Measurements from ENCODE around the gene MUC2. TPM values are rescaled to one million over a fixed set of nuclear protein-coding genes. Genes with fewer than 3 reads are reported as not detected.

MUC2 gene
- total RNA-seq, 1 experiment from 2014 or later, result 0.47 TPM

GRCh38 chr11:1054143-1055108 is 20.2 kb upstream of the MUC2 start (continued):
- TF ChIP-seq POLR2A (IDR thresholded peaks at IDR 0.05; ENCODE audit: borderline replicate concordance, extremely low read depth, insufficient read depth, insufficient read length) (no peak), SRF (IDR thresholded peaks at IDR 0.05; ENCODE audit: low read depth) (no peak), FOSL1 (IDR thresholded peaks at IDR 0.05; ENCODE audit: low read depth) (no peak), ATF3 (IDR thresholded peaks at IDR 0.05) (no peak), EZH2 (IDR thresholded peaks at IDR 0.05) (no peak), ELF1 (IDR thresholded peaks at IDR 0.05; ENCODE audit: borderline replicate concordance, low read depth) (no peak)

- ChIA-PET RAD21 (ENCODE audit: low non-redundant PET in 1 of 2, low total read pairs in 2 of 2, uncharacterized antibody in 2 of 2, unreplicated experiment in 2 of 2) (no interaction called here), POLR2A (interaction anchor here (1.2 kb wide), 1 partner anchor 235 kb away, joined by 3 read pairs; no protein-coding TSS in a partner anchor), CTCF (no interaction called here)
- no peak overlapping the region for H3K9ac ChIP-seq (ENCODE audit: low read length)
- no peak for DNase-seq (ENCODE audit: low read depth, low spot score)
- intact Hi-C loops (cut with micrococcal nuclease), result loop anchor here (10.0 kb wide), 1 partner anchor 180 kb away; no protein-coding TSS in a partner anchor
- H2AFZ ChIP-seq (ENCODE audit: low read depth, low read length, poor library complexity, severe bottlenecking), result no peak overlapping the region
- H4K20me1 ChIP-seq (ENCODE audit: insufficient read depth), result no peaks in the 10 kb centered on the region
- H3K9me3 ChIP-seq (ENCODE audit: control insufficient read depth in 1 of 2, insufficient read depth in 1 of 2, low read depth in 1 of 2, low read length in 2 of 2), result no peaks in the 10 kb centered on the region
- ATAC-seq, result no peak
- H3K36me3 ChIP-seq (ENCODE audit: control insufficient read depth in 1 of 2, insufficient read depth in 2 of 2, low read length in 2 of 2), result no peaks in the 10 kb centered on the region
- peaks cover 3 to 30% of the 10 kb centered on the region in 2 experiments; a peak in 3 of 4 replicates for H3K4me1 ChIP-seq (ENCODE audit: control insufficient read depth in 1 of 2, insufficient read depth in 2 of 2, low read length in 2 of 2)
- no peaks in the 10 kb centered on the region for H3K79me2 ChIP-seq (ENCODE audit: insufficient read depth, low read length)
- H3K27me3 ChIP-seq (ENCODE audit: insufficient read depth, low read length), result no peaks in the 10 kb centered on the region
- BruUV-seq (replicated peaks), result no TSS peak
- no peak overlapping the region for H3K27ac ChIP-seq (ENCODE audit: low read depth, low read length)
- H3K4me3 ChIP-seq (replicated peaks in 1 of 2; ENCODE audit: low read depth in 1 of 2, low read length in 2 of 2), result no peak overlapping the region
- TF ChIP-seq SIN3A (IDR thresholded peaks at IDR 0.05; ENCODE audit: low read depth), result no peak
- H3K9me2 ChIP-seq (ENCODE audit: insufficient read depth), result no peaks in the 10 kb centered on the region
- H3K4me2 ChIP-seq (ENCODE audit: low read length), result no peak overlapping the region
These were observed 19.5 kb upstream of the MUC2 start for GRCh38 chr11:1055109-1055703.
